ENCODE data around the gene MRTFB. TPM values are rescaled to one million over a fixed set of nuclear protein-coding genes. Genes with fewer than 3 reads are reported as not detected.

The MRTFB gene
- total RNA-seq, 6 experiments from 2014 or later = 15.7 to 23.9 (median 18.6) TPM

- Histone ChIP-seq H3K4me3 (peak overlapping the region; percentile 72 to 91 (median 86)), H3K27me3 (no peaks in the 10 kb centered on the region), H3K4me1 (peaks cover 0 to 7% (median 0%) of the 10 kb centered on the region in 4 donors), H3K27ac (peak overlapping the region; percentile 70 to 78 (median 77)), H3K36me3 (no peaks in the 10 kb centered on the region), H3K9me3 (peaks cover 0 to 8% (median 2%) of the 10 kb centered on the region in 4 donors)
- WGBS (ENCODE audit: insufficient coverage, low coverage, low lambda C conversion rate, missing lambda C conversion rate) = 0% methylated on average over 1 of the region's 72 CpGs
- DNase-seq (peak; percentile 91 to 93 (median 91)), ATAC-seq (peak; percentile 86 to 93 (median 90))
- TF ChIP-seq POLR2A (IDR thresholded peaks at IDR 0.05) (peak; percentile 17), CTCF (IDR thresholded peaks at IDR 0.05) (no peak)
- intact Hi-C loops (cut with DNase I) = no loop called here
Measured at GRCh38 chr16:14285513-14286367, 214.6 kb downstream of the MRTFB start.

- WGBS (ENCODE audit: insufficient coverage, low coverage, low lambda C conversion rate, missing lambda C conversion rate) = 54% methylated on average over 18 of the region's 31 CpGs
- Histone ChIP-seq H3K4me3 (peak overlapping the region in 2 of 3 donors; percentile 72 to 91), H3K4me1 (peaks cover 0 to 7% (median 0%) of the 10 kb centered on the region in 4 donors), H3K36me3 (no peaks in the 10 kb centered on the region), H3K9me3 (peaks cover 0 to 8% (median 2%) of the 10 kb centered on the region in 4 donors), H3K27ac (no peak overlapping the region), H3K27me3 (no peaks in the 10 kb centered on the region)
- intact Hi-C loops (cut with DNase I) = no loop called here
- DNase-seq = no peak
- peak in 2 of 4 donors; percentile 31 to 32 for ATAC-seq
- TF ChIP-seq POLR2A (IDR thresholded peaks at IDR 0.05) (no peak), CTCF (IDR thresholded peaks at IDR 0.05) (no peak)
Measured at GRCh38 chr16:14286368-14287230, 215.5 kb downstream of the MRTFB start.

- Histone ChIP-seq H3K27ac (no peak overlapping the region), H3K27me3 (no peaks in the 10 kb centered on the region), H3K4me1 (peaks cover 0 to 2% (median 0%) of the 10 kb centered on the region in 4 donors), H3K36me3 (no peaks in the 10 kb centered on the region), H3K9me3 (peaks cover 0 to 8% (median 2%) of the 10 kb centered on the region in 4 donors), H3K4me3 (no peak overlapping the region)
- ATAC-seq (no peak), DNase-seq (peak in 1 of 3 donors; percentile 17)
- TF ChIP-seq CTCF (IDR thresholded peaks at IDR 0.05) (peak; percentile 19 to 45 (median 31)), POLR2A (IDR thresholded peaks at IDR 0.05) (no peak)
- 46% methylated on average over 9 of the region's 9 CpGs for WGBS (ENCODE audit: insufficient coverage, low coverage, low lambda C conversion rate, missing lambda C conversion rate)
- intact Hi-C loops (cut with DNase I) = no loop called here
Measured at GRCh38 chr16:14289692-14290340, 218.7 kb downstream of the MRTFB start.

- Histone ChIP-seq H3K27ac (no peak overlapping the region), H3K4me1 (no peaks in the 10 kb centered on the region), H3K27me3 (no peaks in the 10 kb centered on the region), H3K36me3 (no peaks in the 10 kb centered on the region), H3K4me3 (no peak overlapping the region), H3K9me3 (peaks cover 0 to 8% (median 2%) of the 10 kb centered on the region in 4 donors)
- ATAC-seq (no peak), DNase-seq (peak in 1 of 3 donors; percentile 4)
- WGBS (ENCODE audit: insufficient coverage, low coverage, low lambda C conversion rate, missing lambda C conversion rate) = 81% methylated on average over 7 of the region's 8 CpGs
- TF ChIP-seq CTCF (IDR thresholded peaks at IDR 0.05) (no peak), POLR2A (IDR thresholded peaks at IDR 0.05) (no peak)
- intact Hi-C loops (cut with DNase I) = no loop called here
Measured at GRCh38 chr16:14291286-14291685, 220.2 kb downstream of the MRTFB start.
